Right atrium auricular region (tissue), 2 donors: Measurements from ENCODE around the gene FMNL2. TPM values are rescaled to one million over a fixed set of nuclear protein-coding genes. Genes with fewer than 3 reads are reported as not detected.

Experiments
- DNase-seq: peaks from one replicate; pipeline ENCODE4 v3.0.0-alpha.2; 2019; ENCODE audit warnings: low spot score
- H3K27ac ChIP-seq, 2 donors: fragments of 200-600 bp; sonication (generic); 1 replicate in 1 of 2; 2 replicates in 1 of 2; pipeline ENCODE4 v1.5.1; 2016 to 2019
- H3K27me3 ChIP-seq, 2 donors: fragments of 200-600 bp; sonication (generic); one replicate each; pipeline versions ENCODE4 v1.5.1 to v1.6.0; 2017 to 2019
- H3K36me3 ChIP-seq: fragments of 200-600 bp; sonication (generic); one replicate; pipeline ENCODE4 v1.5.1; 2016
- H3K4me1 ChIP-seq, 2 donors: fragments of 200-600 bp; sonication (generic); one replicate each; pipeline versions ENCODE4 v1.5.1 to v1.6.0; 2017 to 2019
- H3K4me3 ChIP-seq, 2 donors: fragments of 200-600 bp; sonication (generic); 1 replicate in 1 of 2; 2 replicates in 1 of 2; pipeline ENCODE4 v1.5.1; 2017 to 2019; ENCODE audit warnings: mild to moderate bottlenecking in 1 of 2, moderate library complexity in 1 of 2
- H3K9me3 ChIP-seq, 2 donors: fragments of 200-600 bp; sonication (generic); one replicate each; pipeline ENCODE4 v1.5.1; 2019
- total RNA-seq, 2 donors: library from RNA; depleted of rRNA; stranded (reverse); fragments of >200 nt; gene quantifications; one replicate each; pipeline ENCODE4 v1.1.0, GENCODE V29; 2016
- TF ChIP-seq, protein P1 (sequence below), 2 donors: fragments of 200-600 bp; sonication (generic); IDR thresholded peaks; one replicate each; pipeline ENCODE4 v1.5.1; 2019; ENCODE audit warnings: antibody characterized with exemption in 2 of 2

The FMNL2 gene
- total RNA-seq, 2 donors from 2014 or later: 6.0 to 11.5 TPM

GRCh38 chr2:152349416-152349815, 14.4 kb downstream of the FMNL2 start:
- H3K27ac ChIP-seq: no peak overlapping the region
- H3K36me3 ChIP-seq: no peaks in the 10 kb centered on the region
- TF ChIP-seq, protein P1, sequence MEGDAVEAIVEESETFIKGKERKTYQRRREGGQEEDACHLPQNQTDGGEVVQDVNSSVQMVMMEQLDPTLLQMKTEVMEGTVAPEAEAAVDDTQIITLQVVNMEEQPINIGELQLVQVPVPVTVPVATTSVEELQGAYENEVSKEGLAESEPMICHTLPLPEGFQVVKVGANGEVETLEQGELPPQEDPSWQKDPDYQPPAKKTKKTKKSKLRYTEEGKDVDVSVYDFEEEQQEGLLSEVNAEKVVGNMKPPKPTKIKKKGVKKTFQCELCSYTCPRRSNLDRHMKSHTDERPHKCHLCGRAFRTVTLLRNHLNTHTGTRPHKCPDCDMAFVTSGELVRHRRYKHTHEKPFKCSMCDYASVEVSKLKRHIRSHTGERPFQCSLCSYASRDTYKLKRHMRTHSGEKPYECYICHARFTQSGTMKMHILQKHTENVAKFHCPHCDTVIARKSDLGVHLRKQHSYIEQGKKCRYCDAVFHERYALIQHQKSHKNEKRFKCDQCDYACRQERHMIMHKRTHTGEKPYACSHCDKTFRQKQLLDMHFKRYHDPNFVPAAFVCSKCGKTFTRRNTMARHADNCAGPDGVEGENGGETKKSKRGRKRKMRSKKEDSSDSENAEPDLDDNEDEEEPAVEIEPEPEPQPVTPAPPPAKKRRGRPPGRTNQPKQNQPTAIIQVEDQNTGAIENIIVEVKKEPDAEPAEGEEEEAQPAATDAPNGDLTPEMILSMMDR (IDR thresholded peaks at IDR 0.05): no peak
- H3K9me3 ChIP-seq: no peaks in the 10 kb centered on the region
- no peaks in the 10 kb centered on the region for H3K4me1 ChIP-seq
- no peaks in the 10 kb centered on the region for H3K27me3 ChIP-seq
- H3K4me3 ChIP-seq: no peak overlapping the region
- no peak for DNase-seq

DNA sequence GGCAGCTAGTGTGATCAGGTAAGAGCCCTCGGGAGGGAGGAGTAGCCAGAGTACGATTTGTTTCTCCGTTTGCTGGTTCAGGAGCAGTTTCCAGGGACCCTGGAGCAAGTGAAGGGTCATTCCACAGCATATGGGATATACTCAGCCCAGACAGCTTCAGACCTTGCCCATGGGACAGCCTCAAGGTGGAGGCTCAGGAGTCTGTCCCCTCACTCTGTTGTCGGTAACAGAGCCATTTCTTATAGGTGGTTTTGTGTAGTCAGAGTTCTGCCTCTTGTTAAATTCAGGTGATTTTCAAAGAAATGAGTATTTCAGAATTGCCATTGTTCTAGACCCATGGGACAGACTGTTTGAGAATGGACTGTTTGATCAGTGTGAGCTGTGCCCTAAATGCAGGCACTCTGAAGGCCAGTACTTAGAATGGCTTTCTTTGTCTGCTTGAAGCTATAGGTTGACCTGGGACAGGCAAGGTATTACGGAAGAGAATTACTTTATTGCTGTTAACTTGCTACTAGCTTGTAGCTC, 15.2 kb downstream of the FMNL2 start:
- H3K4me1 ChIP-seq: no peaks in the 10 kb centered on the region
- H3K27me3 ChIP-seq: no peaks in the 10 kb centered on the region

DNA sequence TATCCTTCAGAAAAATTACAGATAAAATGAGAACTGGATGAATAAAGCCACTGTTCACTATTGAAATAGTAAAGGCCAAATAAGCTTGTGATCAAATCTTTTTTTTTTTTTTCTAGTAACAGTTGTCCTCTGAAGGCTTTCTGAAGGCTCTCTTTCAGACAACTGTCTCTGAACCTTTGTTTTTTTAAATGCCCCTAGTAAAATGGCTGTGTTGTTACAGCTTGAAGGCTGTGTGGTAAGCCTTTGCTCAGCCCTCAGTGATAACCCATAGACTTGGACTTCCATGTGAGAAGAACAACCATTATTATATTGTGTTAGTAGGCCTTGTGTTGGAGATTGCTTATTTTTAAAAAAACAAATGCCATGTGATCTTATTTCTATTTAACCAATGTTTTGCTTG, 17.6 kb downstream of the FMNL2 start:
- no peak for DNase-seq
- Histone ChIP-seq H3K27ac (no peak overlapping the region), H3K36me3 (no peaks in the 10 kb centered on the region), H3K9me3 (no peaks in the 10 kb centered on the region), H3K4me1 (no peaks in the 10 kb centered on the region), H3K27me3 (no peaks in the 10 kb centered on the region), H3K4me3 (no peak overlapping the region)
- TF ChIP-seq, protein P1 (IDR thresholded peaks at IDR 0.05): no peak

More for the DNA sequence above, 15.2 kb downstream of the FMNL2 start:
- Histone ChIP-seq H3K36me3 (no peaks in the 10 kb centered on the region), H3K4me3 (no peak overlapping the region), H3K27ac (no peak overlapping the region), H3K9me3 (no peaks in the 10 kb centered on the region)
- TF ChIP-seq, protein P1 (IDR thresholded peaks at IDR 0.05): no peak
- no peak for DNase-seq

DNA sequence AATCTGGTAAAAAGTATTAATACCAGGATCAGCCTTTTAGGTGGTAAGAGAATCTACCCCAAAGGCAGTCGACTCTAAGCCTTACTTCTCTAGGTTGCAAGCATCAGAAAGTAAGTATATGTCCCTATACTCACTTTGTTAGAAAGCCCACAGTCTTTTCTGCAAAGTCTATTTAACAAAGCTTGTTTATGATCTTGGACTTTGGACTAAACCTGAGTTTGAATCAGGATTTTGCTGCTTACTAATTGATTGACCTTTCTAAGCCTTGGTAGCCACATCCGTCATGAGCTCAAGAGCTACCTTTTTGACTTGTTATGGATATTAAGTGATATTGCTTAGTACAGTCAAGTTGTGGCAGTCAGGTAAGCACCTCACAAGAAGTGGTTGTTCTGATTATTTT, 18.4 kb downstream of the FMNL2 start:
- Histone ChIP-seq H3K4me1 (no peaks in the 10 kb centered on the region), H3K9me3 (no peaks in the 10 kb centered on the region)
- TF ChIP-seq, protein P1 (IDR thresholded peaks at IDR 0.05): no peak

GRCh38 chr2:152354069-152354755, 19.2 kb downstream of the FMNL2 start:
- TF ChIP-seq, protein P1 (IDR thresholded peaks at IDR 0.05): no peak
- Histone ChIP-seq H3K36me3 (no peaks in the 10 kb centered on the region), H3K4me3 (no peak overlapping the region), H3K9me3 (no peaks in the 10 kb centered on the region), H3K27ac (peak overlapping the region in 1 of 2 donors; percentile 42), H3K4me1 (no peaks in the 10 kb centered on the region), H3K27me3 (no peaks in the 10 kb centered on the region)
- no peak for DNase-seq

More for the DNA sequence above, 18.4 kb downstream of the FMNL2 start:
- no peak overlapping the region for H3K27ac ChIP-seq
- H3K36me3 ChIP-seq: no peaks in the 10 kb centered on the region
- no peak for DNase-seq
- H3K4me3 ChIP-seq: no peak overlapping the region
- no peaks in the 10 kb centered on the region for H3K27me3 ChIP-seq
